ENCODE results near the gene PCNX2.

PCNX2 gene

GRCh38 chr1:232956081-232956480, 339.4 kb downstream of the PCNX2 start:
- TF ChIP-seq TEAD4 (IDR thresholded peaks at IDR 0.05) (no peak), MAX (IDR thresholded peaks at IDR 0.05) (no peak), EP300 (IDR thresholded peaks at IDR 0.05; ENCODE audit: borderline replicate concordance) (no peak), CREB1 (IDR thresholded peaks at IDR 0.05; ENCODE audit: low read depth) (no peak), EGR1 (IDR thresholded peaks at IDR 0.05) (no peak), ZBTB7A (IDR thresholded peaks at IDR 0.05; ENCODE audit: low read depth) (no peak), FOXM1 (IDR thresholded peaks at IDR 0.05; ENCODE audit: borderline replicate concordance, low read depth) (no peak)

DNA sequence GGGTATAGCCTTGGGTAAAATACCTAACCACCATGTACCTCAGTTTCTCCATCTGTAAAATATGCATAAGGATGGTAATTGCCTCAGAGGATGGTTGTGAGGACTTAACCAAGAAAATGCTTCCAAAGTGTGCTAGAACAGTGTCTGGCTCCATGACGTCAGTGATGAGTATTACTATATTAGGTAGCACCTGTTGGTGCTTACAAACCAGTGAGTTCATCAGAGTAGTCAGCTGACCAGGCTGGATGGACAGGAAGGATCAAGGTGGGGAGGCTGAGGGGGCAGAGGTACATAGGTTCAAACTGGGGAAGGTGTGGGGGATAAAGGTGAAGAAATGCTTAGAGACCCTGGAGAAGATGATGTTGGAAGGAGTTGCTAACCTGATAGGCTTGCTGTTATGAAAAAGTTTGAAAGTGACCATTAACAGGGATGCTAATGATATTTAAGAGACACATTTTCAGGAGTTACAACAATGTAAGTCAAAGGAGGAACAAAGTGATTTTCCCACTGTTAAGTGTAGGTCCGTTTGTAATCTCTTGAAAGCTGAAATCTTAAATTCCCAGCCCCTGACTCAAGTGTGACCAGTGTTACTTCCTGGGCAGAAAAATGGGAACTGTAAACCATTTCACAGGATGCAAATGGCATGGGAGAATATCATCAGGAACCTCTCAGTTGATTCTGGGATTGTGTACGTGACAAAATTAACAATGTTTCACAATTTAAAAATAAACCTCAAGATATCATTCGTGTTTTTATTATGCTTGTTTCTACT, 340.7 kb downstream of the PCNX2 start:
- no peak for TF ChIP-seq NFIC (IDR thresholded peaks at IDR 0.05)

GRCh38 chr1:232952514-232953499, 342.7 kb downstream of the PCNX2 start:
- peak; percentile 43 for TF ChIP-seq RAD21 (IDR thresholded peaks at IDR 0.05; ENCODE audit: low read depth)
- no peak for TF ChIP-seq CEBPB (IDR thresholded peaks at IDR 0.05)
- no peak for TF ChIP-seq TEAD4 (IDR thresholded peaks at IDR 0.05)

GRCh38 chr1:232951605-232952004, 343.9 kb downstream of the PCNX2 start:
- TF ChIP-seq RAD21 (IDR thresholded peaks at IDR 0.05; ENCODE audit: low read depth) (no peak), CREB1 (IDR thresholded peaks at IDR 0.05; ENCODE audit: low read depth) (no peak), EGR1 (IDR thresholded peaks at IDR 0.05) (no peak)

DNA sequence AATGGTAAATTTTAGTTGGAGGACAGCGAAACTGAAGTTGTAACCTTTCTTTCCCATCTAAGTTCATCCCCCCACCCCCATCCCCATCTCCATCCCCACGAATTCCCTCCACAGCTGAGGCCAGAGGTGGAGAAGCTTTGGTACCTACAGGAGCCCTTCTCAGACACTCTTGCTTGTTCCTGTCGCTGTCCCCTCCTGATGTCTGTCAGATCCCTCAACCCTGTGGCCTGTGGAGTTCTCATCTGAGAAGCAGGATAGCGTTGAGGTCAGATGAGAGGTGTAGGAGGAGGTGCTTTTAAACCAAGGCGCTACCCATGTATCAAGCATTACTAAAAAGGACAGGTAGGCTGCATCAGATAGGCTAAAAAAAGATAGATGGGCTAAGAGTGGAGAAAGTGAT, 344.3 kb downstream of the PCNX2 start:
- TF ChIP-seq ZBTB7A (IDR thresholded peaks at IDR 0.05; ENCODE audit: low read depth), result no peak
- no peak for TF ChIP-seq EP300 (IDR thresholded peaks at IDR 0.05; ENCODE audit: borderline replicate concordance)
- TF ChIP-seq CEBPB (IDR thresholded peaks at IDR 0.05), result no peak
- TF ChIP-seq CREB1 (IDR thresholded peaks at IDR 0.05; ENCODE audit: low read depth), result no peak
- TF ChIP-seq EGR1 (IDR thresholded peaks at IDR 0.05), result no peak
- no peak for TF ChIP-seq YY1 (IDR thresholded peaks at IDR 0.05; ENCODE audit: low read depth)
- TF ChIP-seq, protein P1, sequence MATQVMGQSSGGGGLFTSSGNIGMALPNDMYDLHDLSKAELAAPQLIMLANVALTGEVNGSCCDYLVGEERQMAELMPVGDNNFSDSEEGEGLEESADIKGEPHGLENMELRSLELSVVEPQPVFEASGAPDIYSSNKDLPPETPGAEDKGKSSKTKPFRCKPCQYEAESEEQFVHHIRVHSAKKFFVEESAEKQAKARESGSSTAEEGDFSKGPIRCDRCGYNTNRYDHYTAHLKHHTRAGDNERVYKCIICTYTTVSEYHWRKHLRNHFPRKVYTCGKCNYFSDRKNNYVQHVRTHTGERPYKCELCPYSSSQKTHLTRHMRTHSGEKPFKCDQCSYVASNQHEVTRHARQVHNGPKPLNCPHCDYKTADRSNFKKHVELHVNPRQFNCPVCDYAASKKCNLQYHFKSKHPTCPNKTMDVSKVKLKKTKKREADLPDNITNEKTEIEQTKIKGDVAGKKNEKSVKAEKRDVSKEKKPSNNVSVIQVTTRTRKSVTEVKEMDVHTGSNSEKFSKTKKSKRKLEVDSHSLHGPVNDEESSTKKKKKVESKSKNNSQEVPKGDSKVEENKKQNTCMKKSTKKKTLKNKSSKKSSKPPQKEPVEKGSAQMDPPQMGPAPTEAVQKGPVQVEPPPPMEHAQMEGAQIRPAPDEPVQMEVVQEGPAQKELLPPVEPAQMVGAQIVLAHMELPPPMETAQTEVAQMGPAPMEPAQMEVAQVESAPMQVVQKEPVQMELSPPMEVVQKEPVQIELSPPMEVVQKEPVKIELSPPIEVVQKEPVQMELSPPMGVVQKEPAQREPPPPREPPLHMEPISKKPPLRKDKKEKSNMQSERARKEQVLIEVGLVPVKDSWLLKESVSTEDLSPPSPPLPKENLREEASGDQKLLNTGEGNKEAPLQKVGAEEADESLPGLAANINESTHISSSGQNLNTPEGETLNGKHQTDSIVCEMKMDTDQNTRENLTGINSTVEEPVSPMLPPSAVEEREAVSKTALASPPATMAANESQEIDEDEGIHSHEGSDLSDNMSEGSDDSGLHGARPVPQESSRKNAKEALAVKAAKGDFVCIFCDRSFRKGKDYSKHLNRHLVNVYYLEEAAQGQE (IDR thresholded peaks at IDR 0.05; ENCODE audit: low read depth), result peak; percentile 54
- TF ChIP-seq FOXM1 (IDR thresholded peaks at IDR 0.05; ENCODE audit: borderline replicate concordance, low read depth), result no peak
- TF ChIP-seq TEAD4 (IDR thresholded peaks at IDR 0.05), result no peak

- no peak for TF ChIP-seq EGR1 (IDR thresholded peaks at IDR 0.05)
- no peak for TF ChIP-seq NFIC (IDR thresholded peaks at IDR 0.05)
- TF ChIP-seq YY1 (IDR thresholded peaks at IDR 0.05; ENCODE audit: low read depth), result peak; percentile 70; the same call in 1 of the 2 replicates
- TF ChIP-seq RAD21 (IDR thresholded peaks at IDR 0.05; ENCODE audit: low read depth), result no peak
- TF ChIP-seq, protein P1 (IDR thresholded peaks at IDR 0.05; ENCODE audit: low read depth), result no peak
- peak; percentile 82 for TF ChIP-seq TAF1 (IDR thresholded peaks at IDR 0.05; ENCODE audit: low read depth)
- TF ChIP-seq MAX (IDR thresholded peaks at IDR 0.05), result peak; percentile 66; the same call in 1 of the 2 replicates
- TF ChIP-seq TCF12 (IDR thresholded peaks at IDR 0.05; ENCODE audit: low read depth), result 0 out of 2 replicates have a peak, but pooled peaks have one; percentile 14
- TF ChIP-seq ZBTB7A (IDR thresholded peaks at IDR 0.05; ENCODE audit: low read depth), result peak; percentile 94
- TF ChIP-seq EP300 (IDR thresholded peaks at IDR 0.05; ENCODE audit: borderline replicate concordance), result no peak
- TF ChIP-seq TEAD4 (IDR thresholded peaks at IDR 0.05), result 0 out of 2 replicates have a peak, but pooled peaks have one; percentile 45
- TF ChIP-seq, protein P2, sequence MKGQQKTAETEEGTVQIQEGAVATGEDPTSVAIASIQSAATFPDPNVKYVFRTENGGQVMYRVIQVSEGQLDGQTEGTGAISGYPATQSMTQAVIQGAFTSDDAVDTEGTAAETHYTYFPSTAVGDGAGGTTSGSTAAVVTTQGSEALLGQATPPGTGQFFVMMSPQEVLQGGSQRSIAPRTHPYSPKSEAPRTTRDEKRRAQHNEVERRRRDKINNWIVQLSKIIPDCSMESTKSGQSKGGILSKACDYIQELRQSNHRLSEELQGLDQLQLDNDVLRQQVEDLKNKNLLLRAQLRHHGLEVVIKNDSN (IDR thresholded peaks at IDR 0.05), result no peak
- TF ChIP-seq CEBPB (IDR thresholded peaks at IDR 0.05), result no peak
Measured at GRCh38 chr1:232950197-232951176, 345.0 kb downstream of the PCNX2 start, which contains the start of gene NTPCR. Gene NTPCR (plus strand): TSS chr1:232950611. CDS start chr1:232950711, 100 bp downstream.
